ENCODE measurements around the gene TNFSF4.
"Not testable (repeated sequence)": the region's sequence is repeated elsewhere in the genome, so short reads cannot be mapped to it uniquely, and the experiment has no call there.

The TNFSF4 gene

GRCh38 chr1:173206816-173207568 is at the start of gene TNFSF4:
Gene TNFSF4, minus strand, starts transcription at chr1:173207331. Its CDS starts 155 bp downstream, at chr1:173207176.
- DNase-seq: no peak

GRCh38 chr1:173255214-173255813 is 48.2 kb upstream of the TNFSF4 start:
- DNase-seq: no peak

- no peak for DNase-seq
These were observed 45.9 kb upstream of the TNFSF4 start for GRCh38 chr1:173253046-173253445.

GRCh38 chr1:173249349-173249748 is 42.2 kb upstream of the TNFSF4 start:
- DNase-seq: no peak

GRCh38 chr1:173248247-173248940 is 41.3 kb upstream of the TNFSF4 start:
- DNase-seq: no peak

- no peak for DNase-seq
These were observed 38.8 kb upstream of the TNFSF4 start for GRCh38 chr1:173245892-173246291.

GRCh38 chr1:173243300-173243699 is 36.2 kb upstream of the TNFSF4 start:
- DNase-seq: no peak

GRCh38 chr1:173241528-173242347 is 34.6 kb upstream of the TNFSF4 start:
- no peak for DNase-seq

DNA sequence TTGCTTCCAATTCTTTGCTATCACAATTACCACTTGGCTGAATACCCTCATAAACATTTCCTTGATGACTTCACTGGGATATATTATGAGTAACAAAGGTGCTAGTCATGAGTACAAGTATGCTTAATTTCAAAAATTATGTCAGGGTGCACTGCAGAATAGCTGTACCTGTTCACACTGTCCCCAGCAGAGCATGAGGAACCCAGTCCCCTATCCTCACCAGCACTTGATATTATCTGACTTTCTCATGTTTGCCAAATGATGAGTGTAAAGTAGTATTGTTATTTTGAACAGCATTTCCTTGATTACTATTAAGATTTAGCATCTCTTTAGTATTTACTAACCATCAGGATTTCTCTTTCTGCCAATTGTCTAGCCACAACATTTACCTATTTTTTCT is 33.5 kb upstream of the TNFSF4 start:
- no peak for DNase-seq

DNA sequence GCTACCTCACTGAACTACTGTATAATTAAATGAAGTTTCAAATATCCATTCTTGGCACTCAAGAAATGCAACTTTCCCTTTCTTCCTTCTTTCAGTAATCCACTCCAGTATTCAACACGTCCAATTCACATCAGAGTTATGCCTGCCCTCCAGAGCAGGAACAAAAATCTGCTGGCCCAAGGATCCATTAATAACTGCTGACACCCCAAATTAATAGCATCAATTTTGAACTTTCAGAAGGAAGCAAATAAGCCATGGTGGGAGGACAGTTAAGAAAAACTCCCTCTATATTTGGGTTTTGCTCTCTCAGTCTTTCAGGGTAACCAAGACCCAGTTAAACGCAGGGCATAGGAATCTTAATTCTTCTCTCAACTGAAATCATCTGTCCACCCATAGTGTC is 31.9 kb upstream of the TNFSF4 start:
- no peak for DNase-seq

GRCh38 chr1:173234899-173235298 is 27.8 kb upstream of the TNFSF4 start:
- no peak for DNase-seq

- DNase-seq: not testable (repeated sequence)
These were observed 27.3 kb upstream of the TNFSF4 start for GRCh38 chr1:173234434-173234833.

- not testable (repeated sequence) for DNase-seq
These were observed 21.9 kb upstream of the TNFSF4 start for GRCh38 chr1:173229031-173229430.

DNA sequence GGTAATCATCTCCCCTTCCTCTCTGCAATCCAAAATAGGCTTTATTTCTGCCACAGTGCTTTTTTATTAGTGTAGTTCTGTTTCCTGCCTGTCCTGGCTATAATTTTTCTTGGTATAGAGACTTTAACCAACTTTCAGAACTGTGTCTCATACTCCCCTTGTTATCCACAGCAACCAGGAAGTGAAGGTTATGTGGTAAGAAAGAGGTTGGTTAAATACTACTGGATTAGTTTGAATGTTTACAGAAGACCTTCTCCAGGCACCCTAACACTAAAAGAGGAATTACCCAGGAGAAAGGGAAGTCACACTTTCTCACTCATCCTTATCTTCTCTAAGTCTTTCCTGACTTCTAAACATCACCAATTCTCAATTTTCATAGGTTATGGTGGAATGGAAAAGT is 17.8 kb upstream of the TNFSF4 start:
- DNase-seq: no peak

GRCh38 chr1:173224280-173224892 is 17.3 kb upstream of the TNFSF4 start:
- no peak for DNase-seq

- no peak for DNase-seq
These were observed 15.9 kb upstream of the TNFSF4 start for GRCh38 chr1:173223031-173223380.

DNA sequence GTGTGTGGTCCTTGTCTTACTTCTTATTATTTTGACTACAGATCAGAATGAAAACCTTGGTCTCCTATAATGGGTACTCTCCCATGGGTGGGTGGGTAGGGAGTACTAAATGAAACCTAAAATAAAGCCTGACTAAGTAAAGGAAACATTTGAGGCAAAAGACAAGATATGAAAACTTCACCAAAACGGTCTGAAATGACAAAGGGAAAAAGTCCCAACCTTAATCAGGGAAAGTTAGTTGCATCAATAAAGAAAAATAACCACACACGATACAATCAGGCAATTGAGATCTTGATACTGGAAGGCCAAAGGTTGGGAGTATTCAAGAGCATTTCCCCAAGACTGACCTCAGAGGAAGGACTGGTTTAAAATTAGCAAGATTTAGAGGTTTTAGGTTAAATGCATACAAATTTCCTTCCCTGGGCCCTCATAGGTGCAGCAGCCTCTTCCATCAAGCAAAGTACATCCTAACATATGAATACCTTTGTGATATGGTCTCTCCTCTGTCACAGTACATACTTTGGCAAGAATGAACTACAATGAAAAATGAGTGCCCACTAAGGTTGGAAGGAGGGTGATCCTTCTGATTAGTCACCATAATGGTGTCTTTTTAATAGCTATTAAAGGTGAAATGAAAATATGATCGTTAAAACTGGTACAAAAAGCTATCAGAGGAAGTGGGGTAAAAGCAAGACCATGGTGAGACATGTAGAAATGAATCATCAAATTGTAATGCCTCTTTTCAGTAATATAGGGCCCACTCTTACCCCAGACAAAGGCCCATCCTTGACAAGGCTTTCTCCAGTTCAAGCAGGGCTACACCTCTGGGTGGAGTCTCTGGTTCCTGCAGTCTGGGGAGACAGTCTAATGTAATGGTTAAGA is 15.3 kb upstream of the TNFSF4 start:
- DNase-seq: no peak

DNA sequence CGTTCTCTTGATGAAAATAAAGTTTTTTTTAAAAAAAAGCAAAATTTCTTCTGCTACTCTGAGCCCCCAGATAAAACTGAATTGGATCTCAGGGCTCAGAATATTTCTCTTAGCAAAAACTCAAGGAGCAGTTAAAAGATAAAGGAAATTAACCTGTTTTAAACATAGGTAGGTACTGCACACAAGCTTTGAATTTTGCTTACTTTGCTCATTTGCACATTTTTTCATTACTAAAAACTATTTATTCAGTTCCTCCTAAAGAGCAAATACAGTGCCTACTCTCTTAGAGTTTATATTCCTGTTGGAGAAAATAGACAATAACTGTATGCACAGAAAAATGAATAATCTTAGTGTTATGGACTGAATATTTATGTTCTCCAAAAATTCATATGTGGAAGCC is 13.0 kb upstream of the TNFSF4 start:
- no peak for DNase-seq

- DNase-seq: no peak
These were observed 6.5 kb upstream of the TNFSF4 start for GRCh38 chr1:173213665-173214064.

- DNase-seq: no peak
These were observed 5.9 kb upstream of the TNFSF4 start for GRCh38 chr1:173212952-173213491.

GRCh38 chr1:173210716-173211231 is 3.6 kb upstream of the TNFSF4 start:
- DNase-seq: no peak
